GM12878 (cell line): ENCODE measurements around the gene GIMAP7. TPM values are rescaled to one million over a fixed set of nuclear protein-coding genes. Genes with fewer than 3 reads are reported as not detected.

Experiments used
- ATAC-seq: fragments of 200-7000 bp; cut with Tn5 transposase; 3 replicates; pipeline ENCODE4 v1.9.1; 2020; ENCODE audit warnings: mild to moderate bottlenecking, moderate library complexity
- BruUV-seq: library from RNA; stranded (reverse); fragments of 400-500 nt; replicated peaks from 2 replicates; lab custom pipeline; 2021; lab: Mats Ljungman, UMichigan
- CTCF ChIA-PET: fragments of 300-600 bp; sonication (Branson Sonifier 250); formaldehyde crosslinking; extraction: SDS; loops from one replicate; lab custom pipeline; 2021; ENCODE audit warnings: inconsistent platforms; lab: Yijun Ruan, JAX
- POLR2A ChIA-PET: fragments of 350-600 bp; formaldehyde crosslinking; extraction: SDS; loops from one replicate; lab custom pipeline; 2021; ENCODE audit warnings: inconsistent platforms; lab: Charles Lee
- RAD21 ChIA-PET: fragments of 300-600 bp; sonication (Branson Sonifier 250); formaldehyde crosslinking; loops from one replicate; lab custom pipeline; 2023; ENCODE audit warnings: antibody characterized with exemption; ENCODE audit not compliant: unreplicated experiment; lab: Charles Lee
- SMC1A ChIA-PET: fragments of 300-600 bp; sonication (Branson Sonifier 250); formaldehyde crosslinking; loops from one replicate; lab custom pipeline; 2023; ENCODE audit not compliant: unreplicated experiment, uncharacterized antibody; lab: Charles Lee
- DNase-seq: peaks from one replicate; pipeline ENCODE4 v3.0.0-alpha.2; 2011; ENCODE audit warnings: low read depth, low spot score
- FAIRE-seq: peaks from 3 replicates; lab custom pipeline; 2011; peaks lifted over from hg19 to GRCh38; lab: Jason Lieb, UNC
- H2AFZ ChIP-seq: 2 replicates; pipeline ENCODE4 v1.6.0; 2011; ENCODE audit warnings: low read depth, low read length, control low read depth; ENCODE audit not compliant: control insufficient read depth
- H3K27ac ChIP-seq: 2 replicates; pipeline ENCODE4 v1.5.1; 2011; ENCODE audit warnings: control low read depth; ENCODE audit not compliant: control insufficient read depth, insufficient read depth
- H3K27me3 ChIP-seq, 2 experiments: replicated peaks in 1 of 2; 2 replicates each; pipeline versions ENCODE4 v1.6.0 to v1.6.1; 2011; ENCODE audit warnings: low read length in 1 of 2; ENCODE audit not compliant: control insufficient read depth in 2 of 2, insufficient read depth in 2 of 2
- H3K36me3 ChIP-seq, 2 experiments: 2 replicates each; pipeline ENCODE4 v1.5.1; 2011; ENCODE audit warnings: low read length in 1 of 2; ENCODE audit not compliant: control insufficient read depth in 2 of 2, insufficient read depth in 2 of 2
- H3K4me1 ChIP-seq: 2 replicates; pipeline ENCODE4 v1.6.1; 2011; ENCODE audit warnings: mild to moderate bottlenecking, low read length, moderate library complexity, mixed read lengths; ENCODE audit not compliant: control insufficient read depth, insufficient read depth
- H3K4me2 ChIP-seq: 2 replicates; pipeline ENCODE4 v1.6.0; 2011; ENCODE audit warnings: control low read depth; ENCODE audit not compliant: control insufficient read depth, insufficient read depth
- H3K4me3 ChIP-seq: fragments of 200-600 bp; sonication (generic); 2 replicates; pipeline ENCODE4 v1.5.1; 2016
- H3K79me2 ChIP-seq: 2 replicates; pipeline ENCODE4 v1.6.0; 2011; ENCODE audit warnings: low read length; ENCODE audit not compliant: control insufficient read depth, insufficient read depth
- H3K9ac ChIP-seq: 2 replicates; pipeline ENCODE4 v1.8.0; 2011; ENCODE audit warnings: low read length, control low read depth, mixed read lengths; ENCODE audit not compliant: control insufficient read depth, insufficient read depth
- H3K9me3 ChIP-seq: replicated peaks from 3 replicates; pipeline ENCODE4 v1.5.1; 2011; ENCODE audit warnings: mild to moderate bottlenecking, low read length; ENCODE audit not compliant: control insufficient read depth, insufficient read depth
- H4K20me1 ChIP-seq: 2 replicates; pipeline ENCODE4 v1.6.0; 2011; ENCODE audit not compliant: control insufficient read depth, insufficient read depth
- BRCA1 ChIP-seq: IDR thresholded peaks from 2 replicates; pipeline ENCODE4 v1.6.1; 2011; ENCODE audit warnings: low read depth, low read length, improper control_type of control experiment
- CBX3 ChIP-seq: fragments of 200-600 bp; sonication (generic); IDR thresholded peaks from 2 replicates; pipeline ENCODE4 v1.6.1; 2016; ENCODE audit warnings: low read depth, borderline replicate concordance
- CREB1 ChIP-seq: IDR thresholded peaks from 2 replicates; pipeline ENCODE4 v1.6.1; 2012; ENCODE audit warnings: low read depth, mild to moderate bottlenecking, inconsistent platforms
- ESRRA ChIP-seq: IDR thresholded peaks from 2 replicates; pipeline ENCODE4 v1.6.1; 2012; ENCODE audit warnings: mild to moderate bottlenecking, low read length, improper control_type of control experiment
- KDM1A ChIP-seq: fragments of 200-600 bp; sonication (generic); IDR thresholded peaks from 2 replicates; pipeline ENCODE4 v1.6.1; 2016; ENCODE audit warnings: borderline replicate concordance
- NFXL1 ChIP-seq: fragments of 450-650 bp; IDR thresholded peaks from 2 replicates; pipeline ENCODE4 v1.6.1; 2017; ENCODE audit warnings: antibody characterized with exemption, mild to moderate bottlenecking, borderline replicate concordance
- PML ChIP-seq: IDR thresholded peaks from 2 replicates; pipeline ENCODE4 v1.6.1; 2012; ENCODE audit warnings: low read length, inconsistent platforms
- POU2F2 ChIP-seq: IDR thresholded peaks from 3 replicates; pipeline ENCODE4 v1.6.1; 2011; ENCODE audit warnings: low read depth, mild to moderate bottlenecking, low read length, borderline replicate concordance
- RAD51 ChIP-seq: fragments of 450-650 bp; IDR thresholded peaks from 2 replicates; pipeline ENCODE4 v1.6.1; 2016; ENCODE audit warnings: moderate library complexity, mild to moderate bottlenecking, inconsistent platforms
- RELA ChIP-seq: fragments of 450-650 bp; IDR thresholded peaks from 2 replicates; pipeline ENCODE4 v1.8.0; 2014; ENCODE audit warnings: borderline replicate concordance; ENCODE audit not compliant: partially characterized antibody
- TCF12 ChIP-seq: IDR thresholded peaks from 2 replicates; pipeline ENCODE4 v1.6.1; 2011; ENCODE audit warnings: low read depth, mild to moderate bottlenecking, low read length
- WGBS: methylation state at CpG from one replicate; pipeline ENCODE4 v1.1.6; 2016; ENCODE audit warnings: low lambda C conversion rate; ENCODE audit not compliant: insufficient replicate concordance, insufficient coverage; ENCODE audit errors: missing lambda C conversion rate; 5-methylcytosine and 5-hydroxymethylcytosine counted together
- in situ Hi-C: fragments of 300-500 bp; cut with MboI; formaldehyde crosslinking; loops from 9 replicates; pipeline ENCODE4 v1.14.3; 2018; ENCODE audit warnings: mixed read lengths
- intact Hi-C: fragments of 100-400 bp; cut with micrococcal nuclease; formaldehyde crosslinking; loops from one replicate; pipeline ENCODE4 v1.14.2; 2022; ENCODE audit not compliant: unreplicated experiment
- polyA plus RNA-seq, 11 experiments: library from polyadenylated mRNA; depleted of rRNA in 4 of 11; unstranded in 6 of 11; stranded (reverse) in 5 of 11; fragments of >200 nt; fragmentation: Nextera tagmentation in 4 of 11; fragmentation: Illumina TruSeq in 1 of 11; extraction: Ambion mirVana in 4 of 11; extraction: Trizol in 1 of 11; gene quantifications; 1 replicate in 1 of 11; 2 replicates in 10 of 11; pipeline versions ENCODE4 v1.2.1 to v1.2.3, GENCODE V29; 2011 to 2016; ENCODE audit warnings: inconsistent platforms in 2 of 11, missing spikeins in 2 of 11, low read depth in 1 of 11
- total RNA-seq, 4 experiments: library from RNA; depleted of rRNA in 3 of 4; stranded (reverse); fragments of >200 nt in 3 of 4; fragmentation: Illumina TruSeq in 1 of 4; extraction: Trizol in 1 of 4; gene quantifications; 2 replicates each; pipeline versions ENCODE4 v1.2.1 to v1.2.3, GENCODE V29; 2013 to 2021
- TF ChIP-seq, protein P1 (sequence below): IDR thresholded peaks from 2 replicates; pipeline ENCODE4 v1.6.1; 2011; ENCODE audit warnings: low read depth, low read length, improper control_type of control experiment, borderline replicate concordance
- TF ChIP-seq, protein P2 (sequence below): fragments of 150-350 bp; IDR thresholded peaks from 2 replicates; pipeline ENCODE4 v1.6.1; 2014; ENCODE audit warnings: mild to moderate bottlenecking, low read depth, low read length
- TF ChIP-seq, protein P3 (sequence below): fragments of 450-650 bp; formaldehyde crosslinking; IDR thresholded peaks from 2 replicates; pipeline ENCODE4 v1.4.0; 2020; ENCODE audit warnings: mild to moderate bottlenecking, moderate library complexity
- TF ChIP-seq, protein P4 (sequence below): fragments of 450-650 bp; IDR thresholded peaks from 2 replicates; pipeline ENCODE4 v1.6.1; 2016; ENCODE audit warnings: mild to moderate bottlenecking
- TF ChIP-seq, protein P5 (sequence below): IDR thresholded peaks from 2 replicates; pipeline ENCODE4 v1.6.1; 2012; ENCODE audit warnings: low read length, inconsistent platforms

GIMAP7 gene
- total and polyA plus RNA-seq, 10 of the 15 experiments (the other 5 are each of a cell fraction or from before 2014, with no cell fraction given): 2.7 to 16.6 (median 5.4) TPM

DNA sequence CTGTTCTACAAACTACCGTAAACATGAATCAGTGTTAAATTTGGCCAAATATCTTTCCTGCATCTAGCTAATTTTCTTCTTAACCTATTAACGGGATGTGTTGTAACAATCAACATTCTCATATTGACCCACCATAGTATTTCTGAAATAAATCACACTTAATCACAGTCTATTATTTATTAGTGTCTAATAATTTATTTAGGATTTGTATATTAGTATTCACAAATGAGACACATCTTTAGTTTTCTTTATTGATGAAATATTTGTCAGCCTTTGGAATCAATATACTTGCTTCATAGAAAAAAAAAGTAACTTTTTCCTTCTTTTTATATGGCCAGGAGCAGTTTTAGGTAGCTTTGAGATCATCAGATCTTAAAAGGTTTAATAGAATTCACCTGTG is 4.6 kb downstream of the GIMAP7 start:
- in situ Hi-C loops (no loop called here), intact Hi-C loops (no loop called here)
- Histone ChIP-seq H3K27me3 (no peaks in the 10 kb centered on the region), H3K36me3 (no peaks in the 10 kb centered on the region; a peak in 1 of 4 replicates), H4K20me1 (no peaks in the 10 kb centered on the region), H3K4me1 (no peaks in the 10 kb centered on the region), H2AFZ (no peak overlapping the region), H3K4me2 (no peak overlapping the region), H3K4me3 (no peak overlapping the region), H3K9me3 (peaks cover 9% of the 10 kb centered on the region; the same call in 2 of the 3 replicates), H3K27ac (no peak overlapping the region), H3K79me2 (peaks cover 26% of the 10 kb centered on the region), H3K9ac (no peak overlapping the region)
- no TSS peak for BruUV-seq
- TF ChIP-seq, protein P1, sequence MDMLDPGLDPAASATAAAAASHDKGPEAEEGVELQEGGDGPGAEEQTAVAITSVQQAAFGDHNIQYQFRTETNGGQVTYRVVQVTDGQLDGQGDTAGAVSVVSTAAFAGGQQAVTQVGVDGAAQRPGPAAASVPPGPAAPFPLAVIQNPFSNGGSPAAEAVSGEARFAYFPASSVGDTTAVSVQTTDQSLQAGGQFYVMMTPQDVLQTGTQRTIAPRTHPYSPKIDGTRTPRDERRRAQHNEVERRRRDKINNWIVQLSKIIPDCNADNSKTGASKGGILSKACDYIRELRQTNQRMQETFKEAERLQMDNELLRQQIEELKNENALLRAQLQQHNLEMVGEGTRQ: no peak
- TF ChIP-seq RAD51 (no peak), PML (no peak), RELA (no peak), KDM1A (no peak), BRCA1 (no peak), ESRRA (no peak), NFXL1 (no peak), CREB1 (no peak), POU2F2 (no peak), TCF12 (no peak), CBX3 (no peak)
- TF ChIP-seq, protein P2, sequence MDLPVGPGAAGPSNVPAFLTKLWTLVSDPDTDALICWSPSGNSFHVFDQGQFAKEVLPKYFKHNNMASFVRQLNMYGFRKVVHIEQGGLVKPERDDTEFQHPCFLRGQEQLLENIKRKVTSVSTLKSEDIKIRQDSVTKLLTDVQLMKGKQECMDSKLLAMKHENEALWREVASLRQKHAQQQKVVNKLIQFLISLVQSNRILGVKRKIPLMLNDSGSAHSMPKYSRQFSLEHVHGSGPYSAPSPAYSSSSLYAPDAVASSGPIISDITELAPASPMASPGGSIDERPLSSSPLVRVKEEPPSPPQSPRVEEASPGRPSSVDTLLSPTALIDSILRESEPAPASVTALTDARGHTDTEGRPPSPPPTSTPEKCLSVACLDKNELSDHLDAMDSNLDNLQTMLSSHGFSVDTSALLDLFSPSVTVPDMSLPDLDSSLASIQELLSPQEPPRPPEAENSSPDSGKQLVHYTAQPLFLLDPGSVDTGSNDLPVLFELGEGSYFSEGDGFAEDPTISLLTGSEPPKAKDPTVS: no peak
- TF ChIP-seq, protein P3, sequence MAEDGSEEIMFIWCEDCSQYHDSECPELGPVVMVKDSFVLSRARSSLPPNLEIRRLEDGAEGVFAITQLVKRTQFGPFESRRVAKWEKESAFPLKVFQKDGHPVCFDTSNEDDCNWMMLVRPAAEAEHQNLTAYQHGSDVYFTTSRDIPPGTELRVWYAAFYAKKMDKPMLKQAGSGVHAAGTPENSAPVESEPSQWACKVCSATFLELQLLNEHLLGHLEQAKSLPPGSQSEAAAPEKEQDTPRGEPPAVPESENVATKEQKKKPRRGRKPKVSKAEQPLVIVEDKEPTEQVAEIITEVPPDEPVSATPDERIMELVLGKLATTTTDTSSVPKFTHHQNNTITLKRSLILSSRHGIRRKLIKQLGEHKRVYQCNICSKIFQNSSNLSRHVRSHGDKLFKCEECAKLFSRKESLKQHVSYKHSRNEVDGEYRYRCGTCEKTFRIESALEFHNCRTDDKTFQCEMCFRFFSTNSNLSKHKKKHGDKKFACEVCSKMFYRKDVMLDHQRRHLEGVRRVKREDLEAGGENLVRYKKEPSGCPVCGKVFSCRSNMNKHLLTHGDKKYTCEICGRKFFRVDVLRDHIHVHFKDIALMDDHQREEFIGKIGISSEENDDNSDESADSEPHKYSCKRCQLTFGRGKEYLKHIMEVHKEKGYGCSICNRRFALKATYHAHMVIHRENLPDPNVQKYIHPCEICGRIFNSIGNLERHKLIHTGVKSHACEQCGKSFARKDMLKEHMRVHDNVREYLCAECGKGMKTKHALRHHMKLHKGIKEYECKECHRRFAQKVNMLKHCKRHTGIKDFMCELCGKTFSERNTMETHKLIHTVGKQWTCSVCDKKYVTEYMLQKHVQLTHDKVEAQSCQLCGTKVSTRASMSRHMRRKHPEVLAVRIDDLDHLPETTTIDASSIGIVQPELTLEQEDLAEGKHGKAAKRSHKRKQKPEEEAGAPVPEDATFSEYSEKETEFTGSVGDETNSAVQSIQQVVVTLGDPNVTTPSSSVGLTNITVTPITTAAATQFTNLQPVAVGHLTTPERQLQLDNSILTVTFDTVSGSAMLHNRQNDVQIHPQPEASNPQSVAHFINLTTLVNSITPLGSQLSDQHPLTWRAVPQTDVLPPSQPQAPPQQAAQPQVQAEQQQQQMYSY: no peak
- TF ChIP-seq, protein P4, sequence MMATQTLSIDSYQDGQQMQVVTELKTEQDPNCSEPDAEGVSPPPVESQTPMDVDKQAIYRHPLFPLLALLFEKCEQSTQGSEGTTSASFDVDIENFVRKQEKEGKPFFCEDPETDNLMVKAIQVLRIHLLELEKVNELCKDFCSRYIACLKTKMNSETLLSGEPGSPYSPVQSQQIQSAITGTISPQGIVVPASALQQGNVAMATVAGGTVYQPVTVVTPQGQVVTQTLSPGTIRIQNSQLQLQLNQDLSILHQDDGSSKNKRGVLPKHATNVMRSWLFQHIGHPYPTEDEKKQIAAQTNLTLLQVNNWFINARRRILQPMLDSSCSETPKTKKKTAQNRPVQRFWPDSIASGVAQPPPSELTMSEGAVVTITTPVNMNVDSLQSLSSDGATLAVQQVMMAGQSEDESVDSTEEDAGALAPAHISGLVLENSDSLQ: no peak
- TF ChIP-seq, protein P5, sequence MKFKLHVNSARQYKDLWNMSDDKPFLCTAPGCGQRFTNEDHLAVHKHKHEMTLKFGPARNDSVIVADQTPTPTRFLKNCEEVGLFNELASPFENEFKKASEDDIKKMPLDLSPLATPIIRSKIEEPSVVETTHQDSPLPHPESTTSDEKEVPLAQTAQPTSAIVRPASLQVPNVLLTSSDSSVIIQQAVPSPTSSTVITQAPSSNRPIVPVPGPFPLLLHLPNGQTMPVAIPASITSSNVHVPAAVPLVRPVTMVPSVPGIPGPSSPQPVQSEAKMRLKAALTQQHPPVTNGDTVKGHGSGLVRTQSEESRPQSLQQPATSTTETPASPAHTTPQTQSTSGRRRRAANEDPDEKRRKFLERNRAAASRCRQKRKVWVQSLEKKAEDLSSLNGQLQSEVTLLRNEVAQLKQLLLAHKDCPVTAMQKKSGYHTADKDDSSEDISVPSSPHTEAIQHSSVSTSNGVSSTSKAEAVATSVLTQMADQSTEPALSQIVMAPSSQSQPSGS: no peak
- WGBS: 75% methylated on average over 2 of the region's 2 CpGs
- ChIA-PET POLR2A (no interaction called here), RAD21 (no interaction called here), SMC1A (no interaction called here), CTCF (no interaction called here)
- FAIRE-seq: no peak
- no peak for ATAC-seq
- DNase-seq: no peak
